Stomach (tissue), 4 donors: ENCODE measurements around the gene IGFALS.

Source experiments
- EP300 ChIP-seq: sonication (generic); formaldehyde crosslinking; IDR thresholded peaks from one replicate; pipeline ENCODE4 v1.6.1; 2017; ENCODE audit warnings: antibody characterized with exemption
- POLR2A ChIP-seq, 4 donors: fragments of 450-650 bp; IDR thresholded peaks; one replicate each; pipeline ENCODE4 v1.6.1; 2016; ENCODE audit warnings: antibody characterized with exemption in 4 of 4, control low read depth in 2 of 4, mild to moderate bottlenecking in 1 of 4, moderate library complexity in 1 of 4
- POLR2AphosphoS5 ChIP-seq, 3 donors: sonication (generic); formaldehyde crosslinking; IDR thresholded peaks; one replicate each; pipeline ENCODE4 v1.6.1; 2016; ENCODE audit warnings: antibody characterized with exemption in 3 of 3
- TF ChIP-seq, protein P1 (sequence below), 7 experiments: fragments of 450-650 bp in 4 of 7; fragments of 200-600 bp in 3 of 7; sonication (generic) in 3 of 7; IDR thresholded peaks; one replicate each; pipeline ENCODE4 v1.5.1; 2016 to 2019; ENCODE audit warnings: antibody characterized with exemption in 7 of 7, control low read depth in 2 of 7, mild to moderate bottlenecking in 1 of 7

DNA sequence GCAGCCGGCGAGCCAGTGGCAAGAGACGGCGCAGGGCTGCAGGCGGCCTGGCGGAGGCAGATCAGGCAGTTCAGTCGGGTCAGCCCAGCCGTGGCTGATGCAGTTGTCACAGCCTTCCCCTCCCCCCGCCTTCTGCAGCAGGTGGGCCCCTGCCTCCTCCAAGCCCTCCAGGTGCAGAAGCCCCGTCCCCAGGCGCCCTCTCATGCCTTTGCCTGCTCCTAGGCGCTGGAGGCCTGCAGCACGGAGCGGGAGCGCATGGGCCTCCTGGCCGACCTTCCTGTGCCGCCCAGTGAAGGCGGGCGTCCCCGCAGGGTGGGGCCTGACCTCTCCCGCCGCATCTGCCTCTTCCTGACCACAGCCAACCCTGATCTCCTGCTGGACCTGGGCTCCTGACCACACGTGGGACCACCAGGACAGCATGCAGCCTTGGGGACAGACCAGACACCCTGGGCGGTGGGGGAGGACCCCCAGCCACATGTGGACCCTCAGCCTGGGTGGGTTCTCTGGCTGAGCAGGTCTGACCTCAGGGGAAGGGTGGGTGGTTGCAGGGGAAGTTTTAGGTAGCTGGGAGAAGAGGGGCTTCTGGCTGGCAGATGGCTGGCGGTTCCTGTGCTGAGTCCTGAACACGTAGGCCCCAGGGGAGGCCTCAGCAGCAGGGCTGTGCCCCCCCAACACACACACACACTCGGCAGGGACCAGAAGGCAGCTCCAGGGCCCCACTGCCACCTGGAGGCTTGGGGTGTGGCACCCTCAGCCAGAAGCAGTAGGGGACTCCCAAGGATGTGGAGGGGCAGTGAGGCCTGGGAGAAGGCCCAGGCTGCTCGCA, 17.4 kb downstream of the IGFALS start:
- TF ChIP-seq, protein P1, sequence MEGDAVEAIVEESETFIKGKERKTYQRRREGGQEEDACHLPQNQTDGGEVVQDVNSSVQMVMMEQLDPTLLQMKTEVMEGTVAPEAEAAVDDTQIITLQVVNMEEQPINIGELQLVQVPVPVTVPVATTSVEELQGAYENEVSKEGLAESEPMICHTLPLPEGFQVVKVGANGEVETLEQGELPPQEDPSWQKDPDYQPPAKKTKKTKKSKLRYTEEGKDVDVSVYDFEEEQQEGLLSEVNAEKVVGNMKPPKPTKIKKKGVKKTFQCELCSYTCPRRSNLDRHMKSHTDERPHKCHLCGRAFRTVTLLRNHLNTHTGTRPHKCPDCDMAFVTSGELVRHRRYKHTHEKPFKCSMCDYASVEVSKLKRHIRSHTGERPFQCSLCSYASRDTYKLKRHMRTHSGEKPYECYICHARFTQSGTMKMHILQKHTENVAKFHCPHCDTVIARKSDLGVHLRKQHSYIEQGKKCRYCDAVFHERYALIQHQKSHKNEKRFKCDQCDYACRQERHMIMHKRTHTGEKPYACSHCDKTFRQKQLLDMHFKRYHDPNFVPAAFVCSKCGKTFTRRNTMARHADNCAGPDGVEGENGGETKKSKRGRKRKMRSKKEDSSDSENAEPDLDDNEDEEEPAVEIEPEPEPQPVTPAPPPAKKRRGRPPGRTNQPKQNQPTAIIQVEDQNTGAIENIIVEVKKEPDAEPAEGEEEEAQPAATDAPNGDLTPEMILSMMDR (IDR thresholded peaks at IDR 0.05): no peak
- TF ChIP-seq POLR2AphosphoS5 (IDR thresholded peaks at IDR 0.05) (no peak), POLR2A (IDR thresholded peaks at IDR 0.05) (no peak), EP300 (no peak)
